BE2C (cell line): ENCODE results near the gene TRPT1.

Experiments
- DNase-seq: peaks from one replicate; pipeline ENCODE4 v3.0.0-alpha.2; 2020
- H3K27me3 ChIP-seq: fragments of 250-450 bp; sonication (Bioruptor Pico); 2 replicates; pipeline ENCODE4 v1.5.1; 2020; ENCODE audit warnings: mild to moderate bottlenecking
- H3K36me3 ChIP-seq: fragments of 250-450 bp; sonication (Bioruptor Pico); 2 replicates; pipeline ENCODE4 v1.5.1; 2020; ENCODE audit warnings: mild to moderate bottlenecking
- H3K4me1 ChIP-seq: fragments of 250-450 bp; sonication (Bioruptor Pico); 2 replicates; pipeline ENCODE4 v1.5.1; 2020
- H3K4me3 ChIP-seq: 2 replicates; pipeline ENCODE4 v1.5.1; 2011; ENCODE audit warnings: low read depth, low read length
- H3K9me3 ChIP-seq: fragments of 250-450 bp; sonication (Bioruptor Pico); 2 replicates; pipeline ENCODE4 v1.5.1; 2020
- TF ChIP-seq, protein P1 (sequence below): IDR thresholded peaks from 2 replicates; pipeline ENCODE4 v1.5.1; 2012; ENCODE audit warnings: mild to moderate bottlenecking, low read depth, low read length

TRPT1 gene

DNA sequence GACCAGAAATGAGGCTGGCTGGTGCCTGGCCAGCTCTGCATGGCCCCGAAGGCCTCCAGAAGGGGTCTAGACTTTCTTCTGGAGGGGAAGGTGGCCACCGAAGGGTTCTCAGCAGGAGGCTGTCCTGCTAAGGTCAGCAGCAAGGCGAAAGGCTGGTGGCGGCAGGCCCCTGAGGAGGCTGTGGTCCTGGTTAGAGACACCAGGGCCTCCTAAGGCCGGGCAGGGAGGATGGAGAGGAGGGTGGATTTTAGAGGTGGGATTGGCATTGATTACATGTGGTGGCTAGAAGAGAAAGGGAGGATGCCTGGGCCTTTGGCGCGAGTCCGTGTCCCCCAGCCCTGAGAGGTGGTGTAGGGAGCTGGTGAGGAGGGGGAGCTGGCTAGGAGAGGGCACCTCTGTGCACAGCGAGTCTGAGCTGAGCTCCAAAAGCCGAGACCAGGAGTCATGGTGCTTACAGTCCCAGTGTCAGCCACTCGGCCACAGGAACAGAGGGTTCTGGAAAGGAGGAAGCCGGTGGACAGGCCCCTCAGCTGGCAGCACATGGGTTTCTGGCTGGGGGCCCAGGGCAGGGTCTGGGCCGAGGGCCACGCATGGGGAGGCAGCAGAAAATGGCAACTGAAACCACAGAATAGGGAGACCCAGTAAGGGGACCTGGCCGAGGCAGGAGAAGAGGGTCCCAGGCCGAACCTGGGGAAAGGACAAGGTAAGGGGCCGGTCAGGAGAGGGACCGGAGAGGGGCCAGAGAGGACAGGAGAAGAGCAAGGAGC, 17.0 kb downstream of the TRPT1 start:
- DNase-seq = no peak
- Histone ChIP-seq H3K4me3 (no peak overlapping the region), H3K27me3 (no peaks in the 10 kb centered on the region), H3K9me3 (no peaks in the 10 kb centered on the region), H3K36me3 (peaks cover 21% of the 10 kb centered on the region), H3K4me1 (peaks cover 4% of the 10 kb centered on the region; the same call in 1 of the 2 replicates)
- TF ChIP-seq, protein P1, sequence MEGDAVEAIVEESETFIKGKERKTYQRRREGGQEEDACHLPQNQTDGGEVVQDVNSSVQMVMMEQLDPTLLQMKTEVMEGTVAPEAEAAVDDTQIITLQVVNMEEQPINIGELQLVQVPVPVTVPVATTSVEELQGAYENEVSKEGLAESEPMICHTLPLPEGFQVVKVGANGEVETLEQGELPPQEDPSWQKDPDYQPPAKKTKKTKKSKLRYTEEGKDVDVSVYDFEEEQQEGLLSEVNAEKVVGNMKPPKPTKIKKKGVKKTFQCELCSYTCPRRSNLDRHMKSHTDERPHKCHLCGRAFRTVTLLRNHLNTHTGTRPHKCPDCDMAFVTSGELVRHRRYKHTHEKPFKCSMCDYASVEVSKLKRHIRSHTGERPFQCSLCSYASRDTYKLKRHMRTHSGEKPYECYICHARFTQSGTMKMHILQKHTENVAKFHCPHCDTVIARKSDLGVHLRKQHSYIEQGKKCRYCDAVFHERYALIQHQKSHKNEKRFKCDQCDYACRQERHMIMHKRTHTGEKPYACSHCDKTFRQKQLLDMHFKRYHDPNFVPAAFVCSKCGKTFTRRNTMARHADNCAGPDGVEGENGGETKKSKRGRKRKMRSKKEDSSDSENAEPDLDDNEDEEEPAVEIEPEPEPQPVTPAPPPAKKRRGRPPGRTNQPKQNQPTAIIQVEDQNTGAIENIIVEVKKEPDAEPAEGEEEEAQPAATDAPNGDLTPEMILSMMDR = no peak

DNA sequence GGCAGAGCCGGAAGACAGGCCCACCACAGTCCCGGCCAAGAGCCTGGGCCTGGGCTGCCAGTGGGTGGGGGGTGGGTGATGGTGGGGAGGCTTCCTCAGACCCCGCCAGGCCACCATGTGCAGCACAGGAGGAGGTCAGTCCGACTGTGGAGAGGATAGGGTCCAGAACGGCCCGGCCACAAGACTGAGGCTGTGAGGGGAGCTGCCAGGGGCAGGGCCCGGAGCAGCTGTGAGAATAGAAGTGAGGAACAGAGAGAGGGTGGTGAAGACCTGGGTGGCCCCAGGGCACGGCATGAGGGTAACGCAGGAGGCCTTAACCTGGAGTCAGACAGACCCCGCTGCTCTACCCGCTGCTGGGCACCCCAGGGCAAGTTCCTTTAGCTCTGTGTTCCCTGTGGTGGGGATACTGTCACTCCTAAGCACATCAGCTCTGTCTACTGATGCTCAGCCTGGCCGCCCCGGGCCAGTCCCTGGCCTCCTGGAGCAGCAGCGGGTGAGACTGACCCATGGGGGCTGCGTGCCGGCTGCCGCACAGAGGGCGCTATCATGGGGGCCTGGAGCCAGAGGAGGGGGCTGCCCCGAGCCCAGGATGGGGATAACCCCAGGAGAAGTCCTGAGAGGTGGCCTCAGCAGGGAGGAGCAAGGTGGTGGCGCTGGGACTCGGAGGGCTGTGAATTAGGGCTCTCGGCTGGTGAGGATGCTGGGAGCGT, 17.7 kb downstream of the TRPT1 start:
- H3K27me3 ChIP-seq = no peaks in the 10 kb centered on the region
- peaks cover 4% of the 10 kb centered on the region; the same call in 1 of the 2 replicates for H3K4me1 ChIP-seq
- H3K9me3 ChIP-seq = no peaks in the 10 kb centered on the region
- H3K4me3 ChIP-seq = no peak overlapping the region
- peaks cover 29% of the 10 kb centered on the region for H3K36me3 ChIP-seq
- DNase-seq = no peak
- TF ChIP-seq, protein P1 = no peak

DNA sequence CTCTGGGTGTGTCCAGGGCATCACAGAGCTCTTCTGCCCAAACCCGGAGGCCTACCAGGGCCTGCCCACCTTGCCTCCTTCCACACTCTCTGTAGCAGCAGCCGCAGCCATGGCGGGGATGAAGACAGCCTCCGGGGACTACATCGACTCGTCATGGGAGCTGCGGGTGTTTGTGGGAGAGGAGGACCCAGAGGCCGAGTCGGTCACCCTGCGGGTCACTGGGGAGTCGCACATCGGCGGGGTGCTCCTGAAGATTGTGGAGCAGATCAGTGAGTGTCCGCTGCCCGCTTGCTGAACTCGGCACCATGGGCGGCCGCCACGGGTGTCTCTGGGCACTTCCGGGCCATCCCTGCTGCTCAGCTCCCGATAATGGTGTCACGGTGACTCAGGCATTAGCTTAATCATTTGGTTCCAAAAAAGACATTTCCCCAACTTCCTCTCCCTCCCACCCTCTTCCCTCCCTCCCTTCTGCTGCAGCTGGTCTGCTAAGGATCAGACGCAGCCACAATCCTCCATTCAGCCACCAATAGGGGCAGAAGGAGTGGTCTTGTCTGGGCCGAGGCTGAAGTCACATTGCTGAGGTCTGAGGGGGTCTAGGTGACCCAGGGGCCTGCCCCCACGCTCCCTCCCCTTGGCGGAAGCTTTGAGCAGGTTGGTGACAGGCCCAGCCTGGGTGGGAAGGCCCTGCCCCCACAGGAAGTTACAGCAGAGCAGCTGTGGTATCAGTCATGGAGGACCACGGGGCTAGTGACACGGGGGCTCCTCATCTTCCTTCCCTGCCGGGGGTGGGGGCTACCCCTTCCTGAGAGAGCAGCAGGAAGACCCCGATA, 18.5 kb downstream of the TRPT1 start:
- H3K9me3 ChIP-seq = no peaks in the 10 kb centered on the region
- H3K4me1 ChIP-seq = peaks cover 4% of the 10 kb centered on the region; the same call in 1 of the 2 replicates
- TF ChIP-seq, protein P1 = no peak
- no peaks in the 10 kb centered on the region for H3K27me3 ChIP-seq
- DNase-seq = peak; percentile 25
- peaks cover 36% of the 10 kb centered on the region for H3K36me3 ChIP-seq
- no peak overlapping the region for H3K4me3 ChIP-seq

DNA sequence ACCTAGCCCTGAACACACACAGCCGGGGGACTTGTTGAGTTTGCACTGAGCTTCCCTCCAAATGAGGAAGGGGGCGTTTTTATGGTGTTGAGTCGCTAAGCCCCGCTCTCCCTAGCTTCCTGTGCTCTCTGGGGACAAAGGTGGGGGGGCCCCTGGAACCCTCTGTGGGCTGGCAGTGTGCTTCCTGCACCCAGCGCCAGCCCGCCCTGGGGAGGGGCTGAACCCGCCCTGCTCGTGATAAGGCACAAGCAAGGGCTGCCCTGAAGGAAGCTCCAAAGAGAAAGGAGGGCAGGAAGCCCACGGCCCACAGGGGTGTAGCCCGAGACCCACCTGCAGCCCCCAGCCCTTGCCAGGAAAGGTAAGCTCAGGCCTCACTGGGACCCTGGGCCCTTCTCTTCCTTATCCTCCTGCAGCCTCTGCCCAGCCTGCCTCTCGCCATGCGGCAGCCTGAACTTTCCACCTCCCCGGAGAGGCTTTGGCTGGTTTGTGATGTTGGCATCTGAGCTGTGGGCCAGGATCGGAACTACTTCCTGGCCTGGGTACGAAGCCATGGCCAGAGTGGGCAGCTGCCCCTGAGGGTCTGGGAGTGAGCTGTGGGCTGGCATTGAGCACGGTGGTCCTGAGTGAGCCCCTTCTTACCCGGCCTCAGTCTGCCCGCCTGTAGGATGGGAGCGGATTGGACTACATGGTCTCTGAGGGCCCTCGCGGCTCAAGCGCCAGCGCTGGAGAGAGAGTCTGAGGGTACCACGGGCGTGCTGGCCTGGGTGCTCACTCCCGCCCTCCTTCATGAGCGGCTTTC, 19.3 kb downstream of the TRPT1 start, which contains the start of gene FERMT3:
FERMT3 (plus strand) TSS at position 265 of the 799 bp plus-strand sequence. CDS start 644 bp downstream, outside the sequence.
- H3K9me3 ChIP-seq = no peaks in the 10 kb centered on the region
- TF ChIP-seq, protein P1 = no peak
- no peak for DNase-seq
- peaks cover 4% of the 10 kb centered on the region; the same call in 1 of the 2 replicates for H3K4me1 ChIP-seq
- peaks cover 37% of the 10 kb centered on the region for H3K36me3 ChIP-seq
- H3K4me3 ChIP-seq = no peak within 1 kb of the TSS
- no peaks in the 10 kb centered on the region for H3K27me3 ChIP-seq

DNA sequence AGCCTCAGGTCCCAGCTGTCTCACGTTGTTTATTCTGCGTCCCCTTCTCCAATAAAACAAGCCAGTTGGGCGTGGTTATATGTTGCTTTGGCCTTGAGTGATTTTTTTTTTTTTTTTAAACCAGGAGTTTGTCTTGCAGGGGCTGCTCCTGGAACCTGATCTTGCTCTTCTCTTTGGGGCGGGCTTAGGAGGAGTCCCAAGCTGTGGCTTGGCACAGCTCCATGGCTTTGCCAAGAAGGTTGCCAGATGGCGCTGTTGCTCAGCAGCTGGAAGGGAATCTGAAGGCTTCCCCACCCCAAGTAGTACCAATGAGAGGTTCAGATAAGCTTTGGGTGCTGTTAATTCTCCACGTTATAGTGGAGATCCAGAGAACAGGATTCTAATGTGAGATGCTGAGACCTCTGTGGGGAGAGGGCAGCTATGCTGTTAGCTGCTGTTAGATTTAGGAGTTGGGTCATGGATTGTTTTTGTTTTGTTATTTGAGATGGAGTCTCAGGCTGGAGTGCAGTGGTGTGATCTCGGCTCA, 21.5 kb downstream of the TRPT1 start:
- Histone ChIP-seq H3K4me3 (no peak overlapping the region), H3K36me3 (peaks cover 45% of the 10 kb centered on the region), H3K4me1 (peaks cover 4% of the 10 kb centered on the region; the same call in 1 of the 2 replicates), H3K9me3 (no peaks in the 10 kb centered on the region), H3K27me3 (no peaks in the 10 kb centered on the region)
- DNase-seq = peak; percentile 78
- TF ChIP-seq, protein P1 = peak; percentile 73
